Activated CD4-positive, alpha-beta T cell treated with anti-CD3 and anti-CD28 coated beads, Interleukin-10, Interleukin-2, amounts not matched to agents 100 ng/mL and 50 ng/mL, durations not matched to agents 16 hours and 8 hours (primary cell): ENCODE measurements around the gene SMARCC2.
A peak's percentile ranks its signal among the peaks of the same experiment; 100 is the strongest.

ENCODE experiments used
- DNase-seq: peaks from one replicate; pipeline ENCODE4 v3.0.0-alpha.2; 2020

SMARCC2 gene

DNA sequence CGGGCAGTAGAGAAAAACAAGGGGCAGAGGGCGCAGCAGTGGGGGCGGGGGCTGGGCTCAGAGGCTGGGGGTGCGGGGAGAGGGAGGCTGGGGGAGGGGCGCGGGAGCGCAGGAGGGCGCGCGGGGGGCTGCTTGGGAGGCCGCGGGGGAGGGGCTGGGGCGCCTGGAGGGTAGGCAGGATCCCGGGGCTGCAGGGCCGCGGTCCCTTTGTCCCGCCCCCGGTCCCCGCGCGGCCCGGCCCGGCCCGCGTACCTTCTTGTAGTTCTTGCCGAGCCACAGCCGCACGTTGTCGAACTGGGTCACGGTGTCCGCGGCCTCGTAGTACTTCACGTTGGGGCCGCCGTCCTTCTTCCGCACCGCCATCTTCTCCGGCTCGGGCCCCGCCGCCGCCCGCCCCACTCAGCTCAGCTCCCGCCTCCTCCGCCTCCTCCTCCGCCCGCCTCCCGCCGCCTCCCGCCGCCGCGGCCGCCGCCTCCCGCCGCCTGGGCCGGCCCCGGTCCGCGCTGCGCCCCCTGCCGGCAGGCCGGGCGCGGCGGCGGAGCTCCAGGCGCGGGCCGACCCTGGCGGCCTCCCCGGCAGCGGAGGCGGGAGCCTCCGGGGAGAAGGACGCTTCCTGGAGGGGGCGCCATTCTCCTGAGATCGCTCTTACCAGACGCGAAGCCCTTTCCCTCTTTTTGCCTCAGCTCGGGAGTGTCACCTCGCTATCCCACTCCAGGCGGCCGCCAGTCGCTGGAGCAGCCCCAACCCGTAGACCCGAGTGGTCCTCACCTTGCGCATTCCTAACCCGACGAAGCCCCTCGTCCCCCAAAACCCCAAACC lies at the start of gene SMARCC2:
SMARCC2 (minus strand) TSS at position 385 of the 819 bp plus-strand sequence; CDS start at position 363, 22 bp downstream.
- peak; percentile 90 for DNase-seq

DNA sequence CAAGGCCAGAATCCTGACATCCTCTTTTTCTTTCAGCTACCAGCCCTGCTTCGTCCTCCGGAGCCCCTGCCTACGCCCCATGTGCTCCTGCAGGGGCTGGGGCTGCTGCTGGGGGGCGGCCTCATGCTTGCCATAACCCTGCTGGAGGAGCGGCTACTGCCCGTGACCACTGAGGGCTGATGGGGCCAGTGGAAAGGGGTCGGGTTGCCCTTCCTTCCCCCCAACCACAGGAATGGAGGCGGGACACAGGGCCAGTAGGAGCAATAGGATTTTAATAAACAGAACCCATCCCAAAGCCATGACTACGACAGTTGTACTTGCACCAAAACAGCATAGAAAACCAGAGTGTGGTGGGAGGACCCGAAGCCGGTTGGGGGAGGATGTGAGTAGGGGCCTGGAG lies 48.3 kb upstream of the SMARCC2 start:
- DNase-seq = no peak

DNA sequence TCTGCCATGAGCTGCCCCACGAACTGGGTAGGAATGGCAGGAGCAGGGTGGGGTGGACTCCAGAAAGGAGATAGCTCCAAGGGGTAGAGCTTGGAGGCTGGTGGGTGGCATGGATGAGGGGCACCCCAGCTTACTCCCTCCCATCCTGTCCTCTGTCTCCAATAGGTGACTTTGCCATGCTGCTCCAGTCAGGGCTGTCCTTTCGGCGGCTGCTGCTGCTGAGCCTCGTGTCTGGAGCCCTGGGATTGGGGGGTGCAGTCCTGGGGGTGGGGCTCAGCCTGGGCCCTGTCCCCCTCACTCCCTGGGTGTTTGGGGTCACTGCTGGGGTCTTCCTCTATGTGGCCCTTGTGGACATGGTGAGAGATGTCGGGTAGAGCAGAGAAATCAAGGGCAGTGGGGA lies 47.7 kb upstream of the SMARCC2 start:
- DNase-seq = no peak

DNA sequence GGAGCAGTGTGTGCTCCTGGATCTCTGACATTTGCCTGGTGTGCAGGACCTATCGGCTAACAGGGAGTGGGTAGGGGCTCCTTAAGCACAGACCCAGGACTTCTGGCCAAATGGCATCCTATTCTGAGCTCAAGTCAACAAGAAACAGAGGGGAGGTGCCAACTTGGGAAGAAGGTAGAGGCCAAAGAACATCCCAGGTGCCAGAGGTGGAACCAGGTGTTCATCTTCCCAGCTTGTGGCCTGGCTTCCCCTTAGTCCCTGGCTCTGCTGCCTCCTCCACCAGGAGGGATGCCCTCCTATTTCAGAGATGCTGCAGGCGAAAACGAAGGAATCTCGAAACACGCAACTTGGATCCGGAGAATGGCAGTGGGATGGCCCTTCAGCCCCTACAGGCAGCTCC lies 46.8 kb upstream of the SMARCC2 start:
- DNase-seq = no peak

DNA sequence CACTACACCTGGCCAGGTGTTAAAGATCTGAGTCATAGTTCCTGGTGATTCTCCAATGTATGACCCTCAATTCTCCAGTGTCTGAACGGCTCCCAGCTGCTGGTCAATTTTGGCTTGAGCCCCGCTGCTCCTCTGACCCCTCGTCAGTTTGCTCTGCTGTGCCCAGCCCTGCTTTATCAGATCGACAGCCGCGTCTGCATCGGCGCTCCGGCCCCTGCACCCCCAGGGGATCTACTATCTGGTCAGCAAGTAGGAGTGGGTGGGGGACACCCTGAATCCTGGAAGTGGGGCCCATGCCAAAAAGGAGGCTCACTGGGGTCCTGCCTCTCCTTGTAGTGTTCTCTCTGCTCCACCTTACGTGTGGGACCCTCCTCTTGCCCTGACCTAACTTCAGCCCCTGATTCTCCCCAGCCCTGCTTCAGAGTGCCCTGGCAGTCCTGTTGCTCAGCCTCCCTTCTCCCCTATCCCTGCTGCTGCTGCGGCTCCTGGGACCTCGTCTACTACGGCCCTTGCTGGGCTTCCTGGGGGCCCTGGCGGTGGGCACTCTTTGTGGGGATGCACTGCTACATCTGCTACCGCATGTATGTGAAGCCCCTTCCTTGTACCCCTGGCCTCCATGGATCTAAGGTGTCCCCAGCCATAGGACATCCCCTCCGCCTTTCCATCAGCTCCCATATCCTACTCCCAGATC lies 45.6 kb upstream of the SMARCC2 start:
- no peak for DNase-seq

DNA sequence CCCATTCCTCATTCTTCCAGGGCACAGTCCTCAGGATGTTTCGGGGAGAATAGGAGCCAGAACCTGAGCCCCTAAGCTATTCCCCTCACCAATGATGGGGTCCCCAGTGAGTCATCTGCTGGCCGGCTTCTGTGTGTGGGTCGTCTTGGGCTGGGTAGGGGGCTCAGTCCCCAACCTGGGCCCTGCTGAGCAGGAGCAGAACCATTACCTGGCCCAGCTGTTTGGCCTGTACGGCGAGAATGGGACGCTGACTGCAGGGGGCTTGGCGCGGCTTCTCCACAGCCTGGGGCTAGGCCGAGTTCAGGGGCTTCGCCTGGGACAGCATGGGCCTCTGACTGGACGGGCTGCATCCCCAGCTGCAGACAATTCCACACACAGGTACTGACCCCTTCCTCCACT lies 41.9 kb upstream of the SMARCC2 start:
- DNase-seq = no peak

DNA sequence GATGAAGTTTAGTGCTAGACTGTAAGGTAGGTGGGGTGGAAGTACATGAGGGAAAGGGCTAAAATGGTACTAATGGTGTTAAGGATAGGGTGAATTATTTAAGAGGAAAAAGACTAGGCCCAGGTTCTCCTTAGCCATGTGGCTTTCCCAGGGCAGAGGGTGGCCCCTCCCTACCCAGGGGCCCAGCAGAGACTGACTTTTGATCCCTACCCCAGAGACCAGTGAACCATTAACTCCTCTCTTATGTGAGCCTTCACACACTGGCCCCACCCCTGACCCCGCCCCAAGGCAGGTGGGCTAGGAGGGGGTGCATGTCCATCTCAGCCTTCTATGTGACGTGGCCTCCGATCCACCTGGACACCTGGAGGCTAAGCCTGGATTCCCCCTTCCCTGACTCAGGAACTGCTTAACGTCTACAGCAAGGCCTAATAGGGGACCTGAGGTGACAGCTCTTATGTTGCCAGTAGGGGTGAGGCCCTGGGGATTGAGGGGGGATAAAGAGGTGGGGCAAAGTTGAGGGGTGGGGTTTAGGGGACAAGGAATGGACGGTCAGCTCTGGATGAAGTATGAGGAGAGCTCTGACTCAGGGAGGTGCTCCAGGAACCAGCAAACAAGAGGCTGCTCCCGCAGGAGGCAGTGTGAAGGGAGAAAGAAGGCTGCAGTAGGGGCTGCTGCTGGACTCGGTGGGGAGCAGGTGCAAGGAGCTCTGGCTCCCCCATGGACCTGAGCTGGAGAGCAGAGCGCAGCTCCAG lies 41.3 kb upstream of the SMARCC2 start:
- no peak for DNase-seq

DNA sequence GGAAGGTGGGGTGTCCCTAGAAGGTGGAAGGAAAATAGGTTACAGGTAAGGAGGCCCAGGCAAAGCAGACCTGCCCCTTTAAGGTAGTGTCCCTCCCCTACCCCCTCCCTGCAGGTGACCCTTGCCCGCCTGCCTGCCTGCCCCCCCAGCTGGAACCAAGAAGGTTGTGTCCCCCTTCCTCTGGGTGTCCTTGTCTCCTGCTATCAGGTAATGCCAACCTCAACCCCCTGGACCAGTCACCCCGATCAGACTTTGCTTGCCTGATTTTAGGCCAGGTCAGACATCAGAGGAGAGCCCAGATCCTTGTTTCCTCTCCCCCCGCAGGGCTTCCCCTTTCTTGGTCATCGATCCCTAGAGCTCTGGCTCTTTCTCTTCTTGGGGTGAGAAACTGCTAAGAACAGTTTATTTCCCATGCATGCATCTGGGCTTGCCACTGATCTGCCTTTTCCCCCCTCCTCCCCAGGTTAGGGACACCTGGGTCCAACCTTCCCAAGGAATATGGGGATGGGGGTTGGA lies 40.7 kb upstream of the SMARCC2 start, which contains the start of gene SLC39A5:
SLC39A5 (plus strand) TSS at position 136 of the 516 bp plus-strand sequence. CDS start 1,224 bp downstream, outside the sequence.
- DNase-seq = no peak

DNA sequence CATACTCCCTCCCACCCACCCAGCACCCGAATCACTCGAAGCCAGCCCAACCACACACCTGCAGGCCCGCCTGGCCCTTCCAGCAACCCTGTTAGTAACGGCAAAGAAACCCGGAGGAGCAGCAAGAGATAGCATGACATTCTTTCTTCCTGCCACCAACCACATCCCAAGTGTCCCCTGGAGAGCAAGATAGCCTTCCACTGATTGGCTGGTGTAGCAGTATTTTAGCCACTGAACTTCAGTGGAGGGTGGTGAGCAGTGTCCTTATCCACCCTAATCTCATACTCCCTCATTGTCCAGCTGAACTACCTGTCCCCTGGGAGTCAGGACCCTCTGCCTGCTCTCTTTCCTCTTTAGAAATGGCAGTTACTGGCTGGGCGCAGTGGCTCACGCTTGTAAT lies 39.8 kb upstream of the SMARCC2 start:
- DNase-seq = no peak

DNA sequence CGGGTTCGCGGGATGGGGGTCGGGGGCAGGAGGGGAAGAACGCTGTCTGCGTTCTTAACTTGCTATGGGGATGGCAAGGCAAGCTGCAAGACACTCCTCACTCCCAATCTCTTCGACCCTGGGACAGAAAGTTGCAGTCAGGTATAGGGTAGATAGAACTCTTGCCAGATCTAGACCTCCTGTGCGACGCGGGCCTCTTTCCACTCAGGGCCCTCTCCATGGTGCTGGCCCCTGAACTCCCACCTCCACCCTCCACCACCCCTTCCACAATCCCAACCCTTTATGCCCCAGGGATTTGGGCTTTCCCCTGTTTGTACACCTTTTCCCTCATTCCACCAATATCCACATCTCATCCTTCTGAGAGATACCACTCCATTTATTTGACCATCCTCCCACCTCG lies 35.7 kb upstream of the SMARCC2 start:
- DNase-seq = no peak

DNA sequence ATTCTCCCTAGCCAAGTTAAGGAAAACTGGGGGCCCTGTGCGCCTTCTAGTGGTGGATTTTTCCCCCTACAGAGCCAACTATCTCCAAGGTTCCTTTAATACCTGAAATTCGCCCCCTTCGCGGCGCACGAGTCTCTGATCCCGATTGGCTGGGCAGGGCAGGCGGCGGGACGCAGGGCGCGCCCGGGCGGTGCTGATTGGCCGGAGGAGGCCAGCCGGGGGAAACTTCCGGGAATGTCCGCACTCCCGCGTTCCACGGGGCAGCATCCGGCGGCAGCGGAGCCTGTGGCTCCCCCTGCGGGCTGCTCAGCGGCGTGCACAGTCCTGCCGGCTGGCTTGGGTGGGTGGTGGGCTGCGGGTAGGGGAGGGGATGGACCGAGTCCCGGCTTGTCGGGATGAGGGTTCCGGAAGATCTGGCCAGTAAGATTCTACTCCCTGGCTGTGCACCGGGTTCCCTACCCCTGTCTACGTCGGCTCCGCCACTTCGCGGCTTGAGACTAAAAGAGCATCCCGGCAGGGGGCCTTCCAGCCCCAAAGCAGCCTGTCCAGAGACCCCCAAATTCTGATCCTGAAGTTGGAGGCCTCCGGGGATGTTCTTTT lies 34.9 kb upstream of the SMARCC2 start, which contains the start of gene NABP2:
NABP2 (plus strand) TSS at position 241 of the 600 bp plus-strand sequence. CDS start 515 bp downstream, outside the sequence.
- DNase-seq = peak; percentile 98

DNA sequence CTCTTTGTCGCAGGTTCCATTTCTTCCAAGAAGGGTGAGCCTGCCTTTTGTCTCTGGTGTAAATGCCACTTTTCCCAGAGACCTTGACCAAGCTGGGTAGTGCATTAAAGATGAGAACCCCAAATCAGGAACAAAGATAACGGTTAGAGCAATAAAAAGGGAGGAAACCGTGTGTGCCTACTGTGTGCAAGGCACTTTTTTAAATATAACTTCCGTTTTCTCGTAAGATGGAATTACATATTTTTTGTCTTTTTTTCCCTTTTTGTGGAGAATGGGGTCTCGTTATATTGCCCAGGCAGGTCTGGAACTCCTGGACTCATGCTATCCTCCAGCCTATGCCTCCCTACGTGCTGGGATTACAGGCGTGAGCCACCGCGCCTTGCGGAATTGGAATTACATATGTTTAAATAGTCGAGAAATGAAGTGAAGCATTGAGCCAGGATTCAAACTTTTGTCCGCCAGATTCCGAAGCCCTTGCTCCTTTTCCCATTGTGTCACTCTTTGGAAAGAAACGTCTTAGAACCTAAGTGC lies 34.4 kb upstream of the SMARCC2 start:
- no peak for DNase-seq

DNA sequence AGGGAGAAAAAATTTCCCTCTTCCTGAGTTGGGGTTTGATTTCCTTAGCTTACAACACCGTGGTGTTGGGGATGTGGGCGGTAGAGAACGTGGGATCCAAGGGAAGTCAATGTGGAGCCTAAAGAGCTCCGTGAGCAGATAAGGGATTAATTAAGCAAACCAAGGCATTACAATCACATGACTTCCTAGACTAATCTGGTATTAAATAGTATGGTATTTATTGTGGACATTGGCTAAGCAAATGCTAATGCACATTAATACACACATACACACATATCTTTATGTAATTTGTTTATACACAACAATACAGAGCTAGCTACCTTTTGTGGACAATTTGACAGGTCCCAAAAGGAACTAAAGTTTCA lies 33.2 kb upstream of the SMARCC2 start:
- no peak for DNase-seq

DNA sequence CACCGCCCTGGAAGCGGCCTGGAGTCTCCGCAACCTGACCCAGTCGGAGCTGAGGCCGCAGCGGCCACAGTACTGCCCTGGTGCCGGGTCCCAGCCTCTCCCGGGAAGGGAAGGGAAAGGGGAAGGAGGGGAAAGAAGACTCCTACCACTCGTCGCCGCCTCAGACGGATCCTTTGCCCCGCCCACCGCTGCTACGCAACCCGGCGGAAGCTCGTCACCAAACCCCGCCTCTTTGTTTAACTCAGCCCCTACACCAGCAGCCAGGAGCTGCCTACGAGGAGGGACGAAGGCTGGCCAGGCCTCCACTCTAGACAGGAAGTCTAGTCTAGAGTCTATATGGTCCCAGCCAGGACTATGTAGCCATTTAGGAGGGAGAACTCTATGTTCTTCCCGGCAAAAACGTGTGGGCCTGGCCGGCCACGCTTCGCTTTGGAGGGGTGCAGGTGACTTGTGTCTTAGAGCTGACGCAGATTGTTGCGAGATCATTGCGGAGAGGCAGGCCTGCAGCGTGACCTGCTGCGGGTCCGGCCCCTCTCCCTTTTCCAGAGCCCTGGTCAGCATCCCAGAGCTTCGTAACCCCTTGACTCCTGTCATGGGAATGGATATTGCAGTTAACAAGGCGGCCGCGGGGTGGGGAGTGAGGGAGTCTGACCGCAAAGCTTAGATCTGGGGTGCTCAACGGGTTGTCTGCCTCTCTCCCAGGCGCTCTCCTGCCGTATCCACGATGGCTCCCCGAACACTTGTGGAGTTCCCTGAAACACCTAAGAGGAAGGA lies 32.7 kb upstream of the SMARCC2 start, which contains the start of gene RNF41:
RNF41 (minus strand) TSS at position 166 of the 774 bp plus-strand sequence. CDS start 7,875 bp downstream, outside the sequence.
- DNase-seq = peak; percentile 95

DNA sequence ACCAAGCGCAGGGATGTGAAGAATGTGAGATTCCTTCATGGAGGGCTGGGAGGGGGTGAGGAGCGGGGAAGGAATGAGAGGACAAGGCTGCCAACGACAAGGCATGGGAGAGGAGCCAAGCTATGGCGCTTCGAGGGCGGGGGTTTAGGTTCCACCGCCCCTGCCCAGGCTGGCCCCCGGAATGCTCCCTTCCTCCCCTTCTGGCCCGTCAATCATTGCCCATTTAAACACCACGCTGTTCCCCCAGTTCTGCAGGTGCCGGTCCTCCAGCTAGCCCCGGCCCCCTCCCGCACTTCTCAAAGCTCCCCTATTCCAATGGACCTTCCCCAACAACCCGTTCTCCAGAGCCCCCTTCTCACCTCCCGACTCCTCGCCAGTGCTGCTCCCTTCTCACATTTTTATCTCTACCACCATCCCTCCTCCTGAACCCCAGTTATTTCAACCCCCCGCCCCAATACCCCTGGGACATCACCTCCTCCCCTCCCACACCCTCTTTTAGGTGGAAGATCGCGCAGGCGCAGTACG lies 32.0 kb upstream of the SMARCC2 start:
- no peak for DNase-seq

DNA sequence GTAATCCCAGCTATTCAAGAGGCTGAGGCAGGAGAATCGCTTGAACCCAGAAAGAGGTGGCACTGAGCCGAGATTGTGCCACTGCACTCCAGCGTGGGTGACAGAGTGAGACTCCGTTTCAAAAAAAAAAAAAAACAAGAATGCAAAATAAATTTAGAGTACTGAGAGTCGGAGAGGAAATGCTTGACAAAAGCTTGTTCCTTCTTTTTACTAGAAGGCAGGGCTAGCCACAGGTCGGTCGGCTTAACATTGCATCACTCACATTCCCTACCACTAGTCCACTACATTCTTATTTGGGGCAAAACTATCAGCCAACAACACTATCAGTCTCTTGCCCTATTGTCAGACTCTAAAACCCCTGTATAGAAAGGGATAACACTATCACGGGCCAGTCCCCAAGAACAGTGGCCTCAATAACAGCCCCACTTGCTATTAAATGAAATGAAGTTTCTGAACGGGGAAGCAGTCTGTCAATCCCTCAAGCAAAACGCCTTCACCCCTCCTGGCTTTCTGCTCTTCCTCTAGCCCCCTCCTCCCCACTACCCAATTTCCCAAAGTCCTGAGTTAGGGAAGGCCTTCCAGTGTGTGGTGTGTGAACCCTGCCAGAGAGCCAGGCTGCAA lies 31.4 kb upstream of the SMARCC2 start:
- no peak for DNase-seq

DNA sequence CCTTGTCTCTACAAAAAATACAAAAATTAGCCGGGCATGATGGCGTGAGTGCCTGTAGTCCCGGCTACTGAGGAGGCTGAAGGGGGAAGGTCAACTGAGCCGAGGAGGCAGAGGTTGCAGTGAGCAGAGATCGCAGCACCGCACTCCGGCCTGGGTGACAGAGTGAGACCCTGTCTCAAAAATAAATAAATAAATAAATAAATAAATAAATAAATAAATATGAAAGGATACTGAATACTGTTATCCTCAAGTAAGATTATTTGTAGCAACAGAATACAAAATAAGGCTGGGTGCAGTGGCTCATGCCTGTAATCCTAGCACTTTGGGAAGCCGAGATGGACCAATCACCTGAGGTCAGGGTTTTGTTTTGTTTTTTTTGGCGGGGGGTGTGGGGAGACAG lies 30.6 kb upstream of the SMARCC2 start:
- no peak for DNase-seq

DNA sequence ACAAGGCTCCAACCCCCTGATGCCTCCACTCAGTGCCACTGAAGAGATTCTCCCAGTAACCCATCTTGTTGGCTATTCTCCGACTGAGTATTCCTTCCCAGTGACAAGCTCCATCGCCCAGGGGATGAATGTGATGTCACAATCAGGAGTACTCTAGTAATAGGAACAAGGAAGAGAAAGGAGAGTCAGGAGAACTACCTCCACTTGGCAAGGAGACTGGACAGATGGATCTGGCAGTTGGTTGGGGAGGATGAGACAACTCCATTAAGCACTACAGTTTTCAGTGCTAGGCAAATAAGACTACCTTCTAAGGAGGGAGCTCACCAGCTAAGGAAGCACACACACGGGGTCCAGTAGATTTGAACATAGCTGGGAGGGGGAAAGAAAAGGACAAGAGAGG lies 27.2 kb upstream of the SMARCC2 start:
- DNase-seq = no peak

DNA sequence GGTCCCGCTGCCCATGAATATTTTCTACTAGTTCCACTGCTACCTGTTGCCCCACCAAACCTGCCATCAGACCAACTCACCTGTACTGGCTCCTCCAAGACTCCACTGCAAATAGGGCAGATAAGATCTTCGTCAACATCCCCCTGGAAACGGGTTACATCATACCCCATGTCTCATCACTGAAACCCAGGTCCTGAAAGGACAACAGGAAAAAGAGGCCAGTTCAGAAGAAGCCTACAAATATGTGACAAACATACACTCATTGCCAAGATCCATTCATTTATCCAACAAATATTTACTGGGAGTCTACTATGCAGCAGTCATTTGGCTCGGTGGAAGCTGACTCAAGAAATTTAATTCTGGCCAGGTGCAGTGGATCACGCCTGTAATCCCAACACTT lies 24.6 kb upstream of the SMARCC2 start:
- DNase-seq = no peak

DNA sequence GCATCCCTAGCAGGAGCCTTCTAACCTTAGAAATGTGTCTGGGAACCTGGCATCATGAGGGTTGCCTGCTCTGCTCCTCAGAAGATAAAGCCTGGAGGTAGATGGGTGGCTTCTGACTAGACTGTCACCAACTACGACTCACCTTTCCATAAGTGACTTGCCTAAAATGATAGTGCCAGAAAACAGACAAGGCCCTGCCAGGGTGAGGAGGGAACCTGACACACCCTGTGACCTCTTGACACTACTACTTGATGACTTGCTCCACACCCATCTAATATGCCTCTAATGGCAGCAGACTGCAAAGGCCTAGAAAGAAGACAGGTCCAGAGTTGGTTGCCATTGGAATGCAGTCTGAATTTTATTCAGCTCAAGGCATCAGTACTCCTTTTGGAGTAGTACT lies 23.1 kb upstream of the SMARCC2 start:
- peak; percentile 37 for DNase-seq

DNA sequence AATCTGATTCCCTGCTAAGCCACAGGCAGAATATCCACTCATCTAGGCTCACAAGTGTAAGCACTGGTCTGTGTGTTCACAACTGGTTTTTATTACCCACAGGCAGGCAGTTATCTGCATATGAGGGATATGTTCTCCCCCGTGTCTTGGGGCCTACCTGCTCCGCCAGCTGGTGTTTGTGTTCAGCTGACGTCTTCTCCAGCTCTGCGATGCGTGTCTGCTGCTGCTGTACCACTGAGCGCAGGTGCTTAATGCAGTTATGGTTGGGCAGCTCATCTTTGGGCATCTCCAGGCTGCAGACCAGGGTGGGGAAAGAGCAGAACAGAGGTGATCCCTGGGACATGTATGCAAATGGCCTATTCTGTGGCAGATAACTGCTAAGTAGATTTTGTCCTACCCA lies 18.7 kb upstream of the SMARCC2 start:
- no peak for DNase-seq
